CD14-positive monocyte (primary cell): ENCODE results near the gene JMJD7. TPM values are rescaled to one million over a fixed set of nuclear protein-coding genes. Genes with fewer than 3 reads are reported as not detected.

Experiments
- DNase-seq, 3 donors: peaks; one replicate each; pipeline ENCODE4 v3.0.0-alpha.2; 2011 to 2022
- H2AFZ ChIP-seq: 2 replicates; pipeline ENCODE4 v1.6.0; 2012; ENCODE audit warnings: mild to moderate bottlenecking, low read depth, low read length, inconsistent platforms; ENCODE audit not compliant: insufficient read depth, poor library complexity, severe bottlenecking
- H3K27ac ChIP-seq, 2 donors: 1 replicate in 1 of 2; 2 replicates in 1 of 2; pipeline ENCODE4 v1.5.1; 2012 to 2013; ENCODE audit warnings: low read length in 2 of 2, control low read depth in 1 of 2, inconsistent platforms in 1 of 2, low read depth in 1 of 2, mild to moderate bottlenecking in 1 of 2
- H3K27me3 ChIP-seq, 2 donors: one replicate each; pipeline versions ENCODE4 v1.6.0 to v1.6.1; 2011 to 2013; ENCODE audit warnings: low read length in 2 of 2; ENCODE audit not compliant: control insufficient read depth in 2 of 2, insufficient read depth in 2 of 2
- H3K36me3 ChIP-seq, 2 donors: replicated peaks in 1 of 2; 1 replicate in 1 of 2; 2 replicates in 1 of 2; pipeline versions ENCODE4 v1.5.1 to v1.6.1; 2012 to 2013; ENCODE audit warnings: low read length in 2 of 2, control low read depth in 1 of 2, inconsistent platforms in 1 of 2, mild to moderate bottlenecking in 1 of 2; ENCODE audit not compliant: insufficient read depth in 2 of 2, control insufficient read depth in 1 of 2
- H3K4me1 ChIP-seq, 2 donors: 1 replicate in 1 of 2; 2 replicates in 1 of 2; pipeline versions ENCODE4 v1.5.1 to v1.6.1; 2012 to 2013; ENCODE audit warnings: low read length in 2 of 2, control low read depth in 1 of 2, inconsistent platforms in 1 of 2, mild to moderate bottlenecking in 1 of 2, moderate library complexity in 1 of 2; ENCODE audit not compliant: insufficient read depth in 2 of 2, control insufficient read depth in 1 of 2
- H3K4me2 ChIP-seq: replicated peaks from 2 replicates; pipeline ENCODE3; 2012; ENCODE audit warnings: low read length, moderate library complexity, mild to moderate bottlenecking; ENCODE audit not compliant: poor library complexity, severe bottlenecking; ENCODE audit errors: extremely low read depth
- H3K4me3 ChIP-seq, 3 experiments: fragments of 200-600 bp in 1 of 3; sonication (generic) in 1 of 3; replicated peaks in 1 of 3; 1 replicate in 2 of 3; 2 replicates in 1 of 3; pipeline ENCODE4 v1.5.1; 2011 to 2013; ENCODE audit warnings: low read length in 3 of 3, mild to moderate bottlenecking in 3 of 3, control low read depth in 2 of 3, low read depth in 2 of 3, inconsistent platforms in 1 of 3, moderate library complexity in 1 of 3
- H3K79me2 ChIP-seq: 2 replicates; pipeline ENCODE4 v1.6.0; 2012; ENCODE audit warnings: mild to moderate bottlenecking, control low read depth, inconsistent platforms, low read length, moderate library complexity; ENCODE audit not compliant: insufficient read depth
- H3K9ac ChIP-seq: 2 replicates; pipeline ENCODE4 v1.6.0; 2017; ENCODE audit warnings: low read length, mild to moderate bottlenecking; ENCODE audit not compliant: insufficient read depth, poor library complexity, severe bottlenecking
- H3K9me3 ChIP-seq, 2 donors: replicated peaks in 1 of 2; 1 replicate in 1 of 2; 2 replicates in 1 of 2; pipeline versions ENCODE4 v1.5.1 to v1.6.1; 2012 to 2013; ENCODE audit warnings: low read length in 2 of 2, control low read depth in 1 of 2; ENCODE audit not compliant: control insufficient read depth in 1 of 2, insufficient read depth in 1 of 2
- H4K20me1 ChIP-seq: 2 replicates; pipeline ENCODE4 v1.6.0; 2012; ENCODE audit warnings: mild to moderate bottlenecking, low read length, control low read depth, moderate library complexity; ENCODE audit not compliant: insufficient read depth
- H3K27ac Mint-ChIP-seq, 7 donors: one replicate each; pipeline ENCODE4 v1.8.0; 2020; ENCODE audit warnings: mild to moderate bottlenecking in 7 of 7, mixed read lengths in 7 of 7, moderate library complexity in 6 of 7, inconsistent platforms in 2 of 7
- H3K27me3 Mint-ChIP-seq, 3 donors: one replicate each; pipeline ENCODE4 v1.8.0; 2021 to 2022; ENCODE audit warnings: low read depth in 3 of 3, mild to moderate bottlenecking in 3 of 3, mixed read lengths in 3 of 3, moderate library complexity in 3 of 3, inconsistent platforms in 1 of 3
- H3K36me3 Mint-ChIP-seq, 2 donors: one replicate each; pipeline ENCODE4 v1.8.0; 2020; ENCODE audit warnings: mixed read lengths in 2 of 2, inconsistent platforms in 1 of 2, mild to moderate bottlenecking in 1 of 2
- H3K4me1 Mint-ChIP-seq: one replicate; pipeline ENCODE4 v1.8.0; 2020; ENCODE audit warnings: mild to moderate bottlenecking, mixed read lengths
- H3K4me3 Mint-ChIP-seq, 2 donors: one replicate each; pipeline ENCODE4 v1.8.0; 2020; ENCODE audit warnings: mild to moderate bottlenecking in 2 of 2, mixed read lengths in 2 of 2, moderate library complexity in 1 of 2
- H3K9me3 Mint-ChIP-seq, 7 donors: one replicate each; pipeline ENCODE4 v1.8.0; 2020 to 2022; ENCODE audit warnings: mixed read lengths in 7 of 7, mild to moderate bottlenecking in 6 of 7, moderate library complexity in 6 of 7, inconsistent platforms in 2 of 7
- WGBS: methylation state at CpG from one replicate; pipeline ENCODE4 v1.1.5; 2013; ENCODE audit warnings: missing lambda C conversion rate; ENCODE audit not compliant: insufficient coverage; 5-methylcytosine and 5-hydroxymethylcytosine counted together
- intact Hi-C, 2 donors: fragments of 100-400 bp; cut with micrococcal nuclease; formaldehyde crosslinking; loops; one replicate each; pipeline versions ENCODE4 v1.15.0 to v1.15.1; 2023
- polyA plus RNA-seq, 3 donors: library from polyadenylated mRNA; depleted of rRNA in 1 of 3; unstranded in 2 of 3; stranded (reverse) in 1 of 3; fragments of 300-500 nt in 2 of 3; fragments of >200 nt in 1 of 3; fragmentation: Illumina TruSeq in 2 of 3; gene quantifications; 1 replicate in 2 of 3; 2 replicates in 1 of 3; pipeline ENCODE4 v1.2.3, GENCODE V29; 2012 to 2021
- TF ChIP-seq, protein P1 (sequence below): fragments of 200-600 bp; IDR thresholded peaks from one replicate; pipeline ENCODE4 v1.8.0; 2022; ENCODE audit warnings: antibody characterized with exemption, mild to moderate bottlenecking

The JMJD7 gene
- polyA plus RNA-seq, 3 donors: 11.3 to 18.8 (median 15.2) TPM

DNA sequence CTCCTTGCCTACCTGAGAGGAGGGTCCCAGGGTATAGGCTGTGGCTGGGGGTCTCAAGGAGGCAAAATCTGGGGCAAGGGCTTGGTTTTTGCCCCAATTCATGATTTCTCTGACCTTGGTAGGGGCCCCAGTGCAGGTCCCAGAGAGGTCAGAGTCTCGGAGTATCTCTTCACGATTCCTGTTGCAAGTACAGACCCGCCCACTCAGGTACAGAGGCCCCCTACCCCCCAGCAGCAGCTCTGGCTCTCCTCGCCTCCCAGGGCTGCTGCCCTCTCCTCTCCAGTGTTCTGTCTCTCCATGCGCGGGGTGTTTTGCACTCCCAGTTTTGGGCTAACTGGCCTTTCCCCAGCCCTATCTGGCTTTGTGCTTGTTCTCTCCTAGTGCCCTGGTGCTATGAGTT, 5.4 kb upstream of the JMJD7 start:
- peaks cover 0 to 3% of the 10 kb centered on the region in 2 donors for H3K27me3 ChIP-seq
- TF ChIP-seq, protein P1, sequence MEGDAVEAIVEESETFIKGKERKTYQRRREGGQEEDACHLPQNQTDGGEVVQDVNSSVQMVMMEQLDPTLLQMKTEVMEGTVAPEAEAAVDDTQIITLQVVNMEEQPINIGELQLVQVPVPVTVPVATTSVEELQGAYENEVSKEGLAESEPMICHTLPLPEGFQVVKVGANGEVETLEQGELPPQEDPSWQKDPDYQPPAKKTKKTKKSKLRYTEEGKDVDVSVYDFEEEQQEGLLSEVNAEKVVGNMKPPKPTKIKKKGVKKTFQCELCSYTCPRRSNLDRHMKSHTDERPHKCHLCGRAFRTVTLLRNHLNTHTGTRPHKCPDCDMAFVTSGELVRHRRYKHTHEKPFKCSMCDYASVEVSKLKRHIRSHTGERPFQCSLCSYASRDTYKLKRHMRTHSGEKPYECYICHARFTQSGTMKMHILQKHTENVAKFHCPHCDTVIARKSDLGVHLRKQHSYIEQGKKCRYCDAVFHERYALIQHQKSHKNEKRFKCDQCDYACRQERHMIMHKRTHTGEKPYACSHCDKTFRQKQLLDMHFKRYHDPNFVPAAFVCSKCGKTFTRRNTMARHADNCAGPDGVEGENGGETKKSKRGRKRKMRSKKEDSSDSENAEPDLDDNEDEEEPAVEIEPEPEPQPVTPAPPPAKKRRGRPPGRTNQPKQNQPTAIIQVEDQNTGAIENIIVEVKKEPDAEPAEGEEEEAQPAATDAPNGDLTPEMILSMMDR: no peak
- Mint-ChIP-seq H3K27me3 (peaks cover 6 to 14% (median 9%) of the 10 kb centered on the region in 3 donors), H3K36me3 (peaks cover 66 to 80% of the 10 kb centered on the region in 2 donors), H3K27ac (no peak overlapping the region), H3K9me3 (no peaks in the 10 kb centered on the region), H3K4me3 (no peak overlapping the region), H3K4me1 (no peaks in the 10 kb centered on the region)
- DNase-seq: no peak
- no peaks in the 10 kb centered on the region for H3K9me3 ChIP-seq
- peaks cover 50 to 85% of the 10 kb centered on the region in 2 donors for H3K36me3 ChIP-seq
- H2AFZ ChIP-seq: no peak overlapping the region
- H4K20me1 ChIP-seq: no peaks in the 10 kb centered on the region
- H3K4me3 ChIP-seq: no peak overlapping the region
- no peak overlapping the region for H3K27ac ChIP-seq
- no peak overlapping the region for H3K4me2 ChIP-seq
- no peak overlapping the region for H3K9ac ChIP-seq
- 99% methylated on average over 6 of the region's 6 CpGs for WGBS
- intact Hi-C loops: loop anchor here in 1 of 2 donors (10.0 kb wide), 1 partner anchor 82 kb away; no protein-coding TSS in a partner anchor
- H3K4me1 ChIP-seq: peaks cover 4 to 5% of the 10 kb centered on the region in 2 donors
- H3K79me2 ChIP-seq: no peaks in the 10 kb centered on the region

DNA sequence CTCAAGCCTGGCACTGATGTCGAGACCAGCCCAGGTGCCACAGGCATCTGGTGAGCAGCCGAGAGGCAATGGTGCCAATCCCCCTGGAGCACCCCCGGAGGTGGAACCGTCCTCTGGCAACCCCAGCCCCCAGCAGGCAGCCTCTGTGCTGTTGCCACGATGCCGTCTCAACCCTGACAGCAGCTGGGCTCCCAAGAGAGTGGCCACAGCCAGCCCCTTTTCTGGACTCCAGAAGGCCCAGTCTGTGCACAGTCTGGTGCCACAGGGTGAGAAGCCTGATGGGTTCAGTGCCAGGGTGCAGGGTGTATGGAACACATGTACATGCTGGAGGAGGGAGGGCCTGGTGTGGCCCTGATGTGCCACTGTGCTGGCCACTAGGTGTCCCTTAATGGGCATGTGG, 4.9 kb upstream of the JMJD7 start:
- Histone ChIP-seq H3K79me2 (no peaks in the 10 kb centered on the region), H2AFZ (no peak overlapping the region), H3K27ac (no peak overlapping the region), H3K9ac (no peak overlapping the region), H3K9me3 (no peaks in the 10 kb centered on the region), H3K36me3 (peaks cover 45 to 80% of the 10 kb centered on the region in 2 donors), H4K20me1 (no peaks in the 10 kb centered on the region), H3K4me2 (no peak overlapping the region), H3K4me3 (no peak overlapping the region), H3K4me1 (peaks cover 6 to 7% of the 10 kb centered on the region in 2 donors), H3K27me3 (peaks cover 0 to 3% of the 10 kb centered on the region in 2 donors)
- peaks cover 1% of the 10 kb centered on the region for H3K4me1 Mint-ChIP-seq
- intact Hi-C loops: loop anchor here in 1 of 2 donors (10.0 kb wide), 1 partner anchor 82 kb away; no protein-coding TSS in a partner anchor
- H3K27me3 Mint-ChIP-seq: peaks cover 7 to 17% (median 9%) of the 10 kb centered on the region in 3 donors
- H3K9me3 Mint-ChIP-seq: no peaks in the 10 kb centered on the region
- TF ChIP-seq, protein P1: no peak
- H3K36me3 Mint-ChIP-seq: peaks cover 62 to 76% of the 10 kb centered on the region in 2 donors
- no peak overlapping the region for H3K4me3 Mint-ChIP-seq
- DNase-seq: no peak
- WGBS: 95% methylated on average over 6 of the region's 6 CpGs
- H3K27ac Mint-ChIP-seq: no peak overlapping the region
